Fibroblast of mammary gland (primary cell): ENCODE data around the gene CABCOCO1.

Experiments
- DNase-seq: peaks from one replicate; pipeline ENCODE4 v3.0.0-alpha.2; 2010; ENCODE audit warnings: low read depth
- H3K4me3 ChIP-seq: 2 replicates; pipeline ENCODE4 v1.5.1; 2011; ENCODE audit warnings: low read depth, mild to moderate bottlenecking, low read length, moderate library complexity; ENCODE audit not compliant: control insufficient read depth
- TF ChIP-seq, protein P1 (sequence below): conservative IDR thresholded peaks from 2 replicates; pipeline ENCODE4 v1.5.1; 2011; ENCODE audit warnings: low read depth, low read length, inconsistent platforms; ENCODE audit not compliant: control insufficient read depth, insufficient read depth

Gene CABCOCO1

DNA sequence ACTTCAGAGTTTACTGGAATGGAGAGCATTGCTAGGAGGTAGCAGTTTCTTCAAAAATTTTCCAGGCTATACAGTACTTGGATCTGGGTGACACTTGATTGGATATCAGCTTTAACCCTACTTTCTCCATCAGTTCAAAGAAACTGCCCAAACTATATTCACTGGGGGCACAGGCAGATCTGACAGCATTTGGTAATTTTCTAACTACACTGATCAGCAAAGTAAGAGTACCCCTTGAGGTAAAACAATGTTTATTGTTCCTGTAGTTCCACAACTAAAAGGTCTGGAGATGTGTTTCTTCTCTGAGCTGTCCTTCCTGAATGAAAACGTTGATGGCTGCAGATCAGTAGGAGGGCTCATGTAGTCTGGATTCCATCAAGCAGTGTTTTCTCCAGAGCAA lies 104.2 kb downstream of the CABCOCO1 start:
- TF ChIP-seq, protein P1, sequence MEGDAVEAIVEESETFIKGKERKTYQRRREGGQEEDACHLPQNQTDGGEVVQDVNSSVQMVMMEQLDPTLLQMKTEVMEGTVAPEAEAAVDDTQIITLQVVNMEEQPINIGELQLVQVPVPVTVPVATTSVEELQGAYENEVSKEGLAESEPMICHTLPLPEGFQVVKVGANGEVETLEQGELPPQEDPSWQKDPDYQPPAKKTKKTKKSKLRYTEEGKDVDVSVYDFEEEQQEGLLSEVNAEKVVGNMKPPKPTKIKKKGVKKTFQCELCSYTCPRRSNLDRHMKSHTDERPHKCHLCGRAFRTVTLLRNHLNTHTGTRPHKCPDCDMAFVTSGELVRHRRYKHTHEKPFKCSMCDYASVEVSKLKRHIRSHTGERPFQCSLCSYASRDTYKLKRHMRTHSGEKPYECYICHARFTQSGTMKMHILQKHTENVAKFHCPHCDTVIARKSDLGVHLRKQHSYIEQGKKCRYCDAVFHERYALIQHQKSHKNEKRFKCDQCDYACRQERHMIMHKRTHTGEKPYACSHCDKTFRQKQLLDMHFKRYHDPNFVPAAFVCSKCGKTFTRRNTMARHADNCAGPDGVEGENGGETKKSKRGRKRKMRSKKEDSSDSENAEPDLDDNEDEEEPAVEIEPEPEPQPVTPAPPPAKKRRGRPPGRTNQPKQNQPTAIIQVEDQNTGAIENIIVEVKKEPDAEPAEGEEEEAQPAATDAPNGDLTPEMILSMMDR: no peak
- no peak overlapping the region for H3K4me3 ChIP-seq
- no peak for DNase-seq

DNA sequence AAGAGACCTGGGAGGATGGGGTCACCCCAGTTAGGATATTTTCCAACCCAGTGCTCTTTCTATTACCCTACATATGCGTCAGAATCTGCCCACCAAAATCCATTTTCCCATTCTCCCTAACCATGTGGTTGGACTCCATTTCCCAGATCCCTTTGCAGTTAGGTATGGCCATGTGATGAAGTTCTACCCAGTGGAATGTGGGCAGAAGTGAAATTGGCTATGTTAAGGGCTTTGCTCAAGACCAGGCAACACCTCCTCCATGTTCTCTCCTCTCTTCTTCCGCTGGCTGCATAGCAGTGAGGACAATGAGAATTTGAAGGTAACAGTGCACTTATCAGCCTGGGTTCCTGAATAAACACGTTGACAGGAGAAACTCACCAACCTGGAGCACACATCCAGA lies 111.3 kb downstream of the CABCOCO1 start:
- TF ChIP-seq, protein P1: no peak
- DNase-seq: no peak
- H3K4me3 ChIP-seq: no peak overlapping the region

DNA sequence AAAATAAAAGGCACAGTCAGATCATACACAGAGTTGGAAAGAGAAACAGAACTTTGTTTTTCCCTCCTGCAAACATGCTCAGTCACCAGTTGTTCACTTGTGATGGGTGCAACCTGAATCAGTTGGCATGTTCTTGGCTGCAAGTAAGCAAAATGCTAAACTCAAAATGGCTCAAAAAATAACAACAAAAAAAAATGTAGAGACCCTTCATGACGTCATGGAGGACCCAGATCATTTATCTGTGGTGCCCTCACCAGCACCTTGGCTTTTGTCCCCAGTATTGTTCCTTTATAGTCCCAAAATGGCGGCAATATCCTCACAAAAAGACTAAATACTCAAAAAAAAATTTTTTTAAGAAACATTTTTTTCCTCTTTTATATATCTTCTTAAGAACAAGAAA lies 112.4 kb downstream of the CABCOCO1 start:
- no peak overlapping the region for H3K4me3 ChIP-seq
- DNase-seq: no peak
- TF ChIP-seq, protein P1: no peak

DNA sequence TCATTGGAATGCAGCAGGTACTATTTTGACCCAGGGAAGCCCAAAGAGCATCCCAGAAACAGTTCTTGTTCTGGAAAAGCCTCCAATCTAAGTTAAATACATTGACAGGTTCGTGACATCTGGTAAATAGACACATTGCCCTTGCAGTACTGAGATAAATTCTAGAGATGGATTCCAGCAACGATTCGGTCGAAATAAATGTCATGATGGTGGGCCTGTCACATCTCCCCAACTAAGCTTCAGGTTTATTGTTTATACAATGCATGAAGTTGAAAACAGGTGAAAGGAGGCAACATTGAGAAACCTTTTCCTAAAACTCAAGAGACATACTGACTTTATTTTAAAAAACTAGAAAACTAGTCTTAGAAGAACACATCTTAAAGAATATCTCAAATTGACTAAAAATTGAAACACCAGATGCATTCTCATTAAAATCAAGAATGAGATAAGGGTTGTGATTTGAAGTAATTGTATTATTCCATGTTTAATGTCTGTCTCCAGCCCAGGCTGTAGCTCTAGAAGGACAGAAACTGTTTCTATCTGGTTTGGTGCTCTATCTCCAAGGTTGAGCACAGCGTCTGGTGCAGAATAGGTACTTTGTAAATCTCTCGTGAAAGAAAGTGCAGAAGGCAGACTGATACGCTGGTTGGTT lies 114.0 kb downstream of the CABCOCO1 start:
- TF ChIP-seq, protein P1: no peak
- H3K4me3 ChIP-seq: no peak overlapping the region
- DNase-seq: no peak

DNA sequence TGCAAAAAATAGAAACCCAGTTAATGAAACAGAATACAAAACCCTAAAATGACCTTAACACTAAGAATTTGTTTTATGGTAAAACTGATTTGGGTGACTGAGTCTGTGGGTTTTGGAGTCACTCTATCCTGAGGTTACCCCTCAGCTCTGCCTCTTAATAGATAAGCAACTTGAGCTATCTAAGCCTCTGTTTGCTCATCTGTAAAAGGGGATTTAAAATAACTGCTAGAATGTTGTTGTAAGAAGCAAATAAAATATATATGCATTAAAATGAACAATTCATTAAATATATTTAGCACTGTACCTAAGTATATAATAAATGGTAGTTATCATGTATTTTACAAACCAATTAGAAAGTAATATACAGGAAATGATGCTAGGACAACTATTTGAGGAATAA lies 115.4 kb downstream of the CABCOCO1 start:
- DNase-seq: no peak

DNA sequence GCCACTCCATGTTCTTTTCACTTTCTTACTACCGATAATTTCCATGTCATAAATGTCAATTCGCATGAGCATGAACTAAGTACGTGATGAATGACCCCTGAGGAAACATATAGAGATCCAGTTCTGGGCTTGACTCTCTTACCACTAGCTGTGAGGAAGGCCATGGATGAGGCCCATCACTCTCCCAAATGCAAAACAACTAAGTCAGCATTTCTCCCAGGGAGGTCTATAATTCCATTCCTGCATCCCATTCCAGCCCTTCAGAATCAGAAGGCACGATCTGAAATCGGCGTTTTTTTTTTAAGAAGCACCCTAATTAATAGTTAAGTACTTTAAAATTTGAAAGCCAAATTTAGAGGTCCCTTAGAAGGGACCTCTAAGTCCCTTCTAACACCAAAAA lies 116.5 kb downstream of the CABCOCO1 start:
- DNase-seq: no peak
- TF ChIP-seq, protein P1: no peak
- no peak overlapping the region for H3K4me3 ChIP-seq

More for the DNA sequence above, 115.4 kb downstream of the CABCOCO1 start:
- TF ChIP-seq, protein P1: no peak
- H3K4me3 ChIP-seq: no peak overlapping the region
